NOMO-1 treated with DMSO at 0.1 percent for 48 hours (cell line): ENCODE results near the gene TCF4.

Source experiments
- DNase-seq: peaks from one replicate; lab custom pipeline; 2025; ENCODE audit not compliant: unreplicated experiment; lab: John Stamatoyannopoulos, UW

TCF4 gene

GRCh38 chr18:55546851-55547704, 40.9 kb downstream of the TCF4 start:
- no peak for DNase-seq

GRCh38 chr18:55544014-55544413, 44.0 kb downstream of the TCF4 start:
- no peak for DNase-seq

- no peak for DNase-seq
Measured at GRCh38 chr18:55543130-55543704, 44.8 kb downstream of the TCF4 start.

GRCh38 chr18:55541571-55541970, 46.4 kb downstream of the TCF4 start:
- DNase-seq, result no peak

GRCh38 chr18:55539240-55539639, 48.8 kb downstream of the TCF4 start:
- no peak for DNase-seq

GRCh38 chr18:55534996-55535395, 53.0 kb downstream of the TCF4 start:
- no peak for DNase-seq

GRCh38 chr18:55534547-55534946, 53.4 kb downstream of the TCF4 start:
- DNase-seq, result no peak

GRCh38 chr18:55530166-55530565, 57.8 kb downstream of the TCF4 start:
- DNase-seq, result no peak

- no peak for DNase-seq
Measured at GRCh38 chr18:55529581-55529980, 58.4 kb downstream of the TCF4 start.

- no peak for DNase-seq
Measured at GRCh38 chr18:55525845-55526244, 62.1 kb downstream of the TCF4 start.

GRCh38 chr18:55524353-55525073, 63.5 kb downstream of the TCF4 start:
- no peak for DNase-seq

- no peak for DNase-seq
Measured at GRCh38 chr18:55523001-55523400, 65.0 kb downstream of the TCF4 start.

GRCh38 chr18:55522011-55522410, 66.0 kb downstream of the TCF4 start:
- DNase-seq, result peak; percentile 16

GRCh38 chr18:55517055-55517454, 70.9 kb downstream of the TCF4 start:
- DNase-seq, result no peak

- DNase-seq, result peak; percentile 8
Measured at GRCh38 chr18:55515941-55516710, 71.9 kb downstream of the TCF4 start.

GRCh38 chr18:55515214-55515613, 72.8 kb downstream of the TCF4 start:
- DNase-seq, result no peak

GRCh38 chr18:55513161-55513560, 74.8 kb downstream of the TCF4 start:
- DNase-seq, result peak; percentile 12

- DNase-seq, result no peak
Measured at GRCh38 chr18:55511277-55511676, 76.7 kb downstream of the TCF4 start.

GRCh38 chr18:55510809-55511208, 77.2 kb downstream of the TCF4 start:
- no peak for DNase-seq

GRCh38 chr18:55509631-55510324, 78.2 kb downstream of the TCF4 start:
- DNase-seq, result peak; percentile 6

- no peak for DNase-seq
Measured at GRCh38 chr18:55508651-55509050, 79.3 kb downstream of the TCF4 start.
